ENCODE data around the gene MRPS7. TPM values are rescaled to one million over a fixed set of nuclear protein-coding genes. Genes with fewer than 3 reads are reported as not detected.
"Not testable (repeated sequence)": the region's sequence is repeated elsewhere in the genome, so short reads cannot be mapped to it uniquely, and the experiment has no call there.

The MRPS7 gene
- total RNA-seq, 2 donors from 2014 or later = 42.8 to 43.0 TPM

- no peaks in the 10 kb centered on the region for H3K27me3 Mint-ChIP-seq (ENCODE audit: low read depth)
- peak overlapping the region; percentile 79 to 80 for H3K4me3 Mint-ChIP-seq
- no peaks in the 10 kb centered on the region for H3K9me3 Mint-ChIP-seq
- ATAC-seq (replicated peaks in 1 of 2) = peak; percentile 98 to 99
- peaks cover 0 to 10% of the 10 kb centered on the region in 2 donors for H3K36me3 Mint-ChIP-seq (ENCODE audit: insufficient read depth in 2 of 2)
- peaks cover 63% of the 10 kb centered on the region for H3K4me1 Mint-ChIP-seq (ENCODE audit: low read depth)
- H3K27ac Mint-ChIP-seq = peak overlapping the region; percentile 93
- peak; percentile 76 to 84 for DNase-seq
Observed at GRCh38 chr17:75250009-75250471, 11.6 kb upstream of the MRPS7 start.

GRCh38 chr17:75252039-75252816, 9.5 kb upstream of the MRPS7 start:
- Mint-ChIP-seq H3K9me3 (no peaks in the 10 kb centered on the region), H3K4me1 (ENCODE audit: low read depth) (peaks cover 79% of the 10 kb centered on the region), H3K27ac (peak overlapping the region; percentile 96), H3K4me3 (peak overlapping the region; percentile 69), H3K27me3 (ENCODE audit: low read depth) (no peaks in the 10 kb centered on the region), H3K36me3 (ENCODE audit: insufficient read depth in 2 of 2) (no peaks in the 10 kb centered on the region)
- ATAC-seq (replicated peaks in 1 of 2) = no peak
- no peak for DNase-seq

GRCh38 chr17:75255954-75256698, 5.6 kb upstream of the MRPS7 start:
- ATAC-seq (replicated peaks in 1 of 2); DNase-seq; H3K27me3 Mint-ChIP-seq (ENCODE audit: low read depth); H3K9me3 Mint-ChIP-seq; H3K4me3 Mint-ChIP-seq; H3K36me3 Mint-ChIP-seq (ENCODE audit: insufficient read depth in 2 of 2): not testable (repeated sequence)
- peak overlapping the region; percentile 19 for H3K27ac Mint-ChIP-seq
- peaks cover 81% of the 10 kb centered on the region for H3K4me1 Mint-ChIP-seq (ENCODE audit: low read depth)

- not testable (repeated sequence) for H3K36me3 Mint-ChIP-seq (ENCODE audit: insufficient read depth in 2 of 2); H3K27me3 Mint-ChIP-seq (ENCODE audit: low read depth); H3K9me3 Mint-ChIP-seq; DNase-seq; ATAC-seq (replicated peaks in 1 of 2)
- Mint-ChIP-seq H3K4me3 (peak overlapping the region in 1 of 2 donors; percentile 12), H3K4me1 (ENCODE audit: low read depth) (peaks cover 73% of the 10 kb centered on the region), H3K27ac (peak overlapping the region; percentile 4)
Observed at GRCh38 chr17:75257228-75257627, 4.5 kb upstream of the MRPS7 start.

GRCh38 chr17:75260641-75261335, 891 bp upstream of the MRPS7 start:
- peaks cover 6 to 10% of the 10 kb centered on the region in 2 donors for H3K36me3 Mint-ChIP-seq (ENCODE audit: insufficient read depth in 2 of 2)
- DNase-seq = no peak
- peak overlapping the region; percentile 100 for H3K27ac Mint-ChIP-seq
- H3K4me3 Mint-ChIP-seq = peak overlapping the region; percentile 91 to 92
- peak; percentile 58 to 65 for ATAC-seq (replicated peaks in 1 of 2)
- H3K9me3 Mint-ChIP-seq = no peaks in the 10 kb centered on the region
- peaks cover 67% of the 10 kb centered on the region for H3K4me1 Mint-ChIP-seq (ENCODE audit: low read depth)
- H3K27me3 Mint-ChIP-seq (ENCODE audit: low read depth) = no peaks in the 10 kb centered on the region

DNA sequence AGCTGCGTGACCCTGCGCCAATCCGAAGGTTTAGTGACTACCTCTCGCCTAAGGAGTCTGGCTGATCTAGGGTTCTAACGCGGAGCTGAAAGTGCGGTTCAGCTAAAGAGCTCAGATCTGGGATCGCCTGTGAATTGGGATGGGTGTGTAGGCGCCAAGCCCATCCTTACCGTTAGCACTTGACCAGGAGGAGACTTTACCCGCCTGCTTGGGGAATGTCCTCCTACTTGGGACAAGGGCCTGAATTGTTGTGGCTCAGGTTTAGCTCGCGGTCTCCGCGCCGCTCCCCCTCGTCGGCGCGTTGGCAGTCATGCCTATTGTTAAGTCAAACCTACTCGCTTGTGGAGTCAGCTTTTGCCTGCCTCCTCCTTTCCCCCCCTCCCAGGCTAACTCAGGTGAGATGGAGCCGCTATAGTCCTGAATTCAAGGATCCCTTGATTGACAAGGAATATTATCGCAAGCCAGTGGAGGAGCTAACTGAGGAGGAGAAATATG, 480 bp downstream of the MRPS7 start:
- ATAC-seq (replicated peaks in 1 of 2) = peak in 1 of 2 donors; percentile 14
- peak overlapping the region; percentile 100 for H3K27ac Mint-ChIP-seq
- H3K4me3 Mint-ChIP-seq = peak overlapping the region; percentile 91 to 92
- H3K9me3 Mint-ChIP-seq = no peaks in the 10 kb centered on the region
- peak in 1 of 2 donors; percentile 18 for DNase-seq
- H3K4me1 Mint-ChIP-seq (ENCODE audit: low read depth) = peaks cover 53% of the 10 kb centered on the region
- no peaks in the 10 kb centered on the region for H3K27me3 Mint-ChIP-seq (ENCODE audit: low read depth)
- peaks cover 6 to 11% of the 10 kb centered on the region in 2 donors for H3K36me3 Mint-ChIP-seq (ENCODE audit: insufficient read depth in 2 of 2)

DNA sequence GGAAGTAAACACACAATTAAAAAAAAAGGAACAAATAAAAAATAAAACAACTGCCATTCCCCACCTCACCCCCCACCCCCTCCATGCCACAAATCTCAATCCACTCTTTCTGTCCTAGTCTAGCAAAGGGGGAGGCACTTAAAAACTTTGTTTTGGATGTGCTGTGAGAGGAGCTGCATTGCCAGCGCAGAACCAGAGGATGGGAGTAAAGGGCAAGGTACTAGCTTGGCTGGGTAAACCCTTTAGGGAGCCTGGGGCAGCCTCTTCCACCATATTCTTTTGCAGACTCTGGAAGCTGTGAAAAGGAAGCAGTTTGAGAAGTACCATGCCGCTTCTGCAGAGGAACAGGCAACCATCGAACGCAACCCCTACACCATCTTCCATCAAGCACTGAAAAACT, 1.4 kb downstream of the MRPS7 start:
- Mint-ChIP-seq H3K4me1 (ENCODE audit: low read depth) (peaks cover 44% of the 10 kb centered on the region), H3K27ac (peak overlapping the region; percentile 100), H3K4me3 (peak overlapping the region; percentile 91 to 92), H3K9me3 (no peaks in the 10 kb centered on the region), H3K27me3 (ENCODE audit: low read depth) (no peaks in the 10 kb centered on the region), H3K36me3 (ENCODE audit: insufficient read depth in 2 of 2) (peaks cover 6 to 11% of the 10 kb centered on the region in 2 donors)
- no peak for DNase-seq
- no peak for ATAC-seq (replicated peaks in 1 of 2)

DNA sequence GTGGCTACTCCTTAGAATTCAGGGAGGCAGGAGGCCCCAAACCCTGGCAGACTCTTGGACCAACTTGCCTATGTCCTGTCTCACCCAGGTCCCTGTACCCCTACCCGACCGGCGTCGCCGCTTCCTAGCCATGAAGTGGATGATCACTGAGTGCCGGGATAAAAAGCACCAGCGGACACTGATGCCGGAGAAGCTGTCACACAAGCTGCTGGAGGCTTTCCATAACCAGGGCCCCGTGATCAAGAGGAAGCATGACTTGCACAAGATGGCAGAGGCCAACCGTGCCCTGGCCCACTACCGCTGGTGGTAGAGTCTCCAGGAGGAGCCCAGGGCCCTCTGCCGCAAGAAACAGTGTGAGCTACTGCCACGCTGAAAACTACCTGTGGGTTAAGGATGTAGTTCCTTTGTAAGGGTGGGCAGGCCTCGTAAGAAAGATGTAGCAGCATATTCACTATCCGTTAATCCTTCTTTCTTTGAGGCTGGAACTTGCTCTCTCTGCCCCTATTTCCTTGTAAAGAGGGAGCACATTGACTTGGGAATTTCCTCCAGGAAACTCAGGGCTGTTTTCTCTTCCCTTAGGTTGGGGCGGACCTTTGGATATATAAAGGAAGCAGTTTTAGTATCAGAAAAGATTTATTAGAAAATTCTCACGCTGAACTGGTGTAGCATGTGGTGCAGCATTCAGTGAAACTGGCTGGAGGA, 4.1 kb downstream of the MRPS7 start:
- ATAC-seq (replicated peaks in 1 of 2) = no peak
- DNase-seq = no peak
- no peak overlapping the region for H3K27ac Mint-ChIP-seq
- H3K27me3 Mint-ChIP-seq (ENCODE audit: low read depth) = no peaks in the 10 kb centered on the region
- no peaks in the 10 kb centered on the region for H3K9me3 Mint-ChIP-seq
- peaks cover 33% of the 10 kb centered on the region for H3K4me1 Mint-ChIP-seq (ENCODE audit: low read depth)
- peaks cover 6 to 9% of the 10 kb centered on the region in 2 donors for H3K36me3 Mint-ChIP-seq (ENCODE audit: insufficient read depth in 2 of 2)
- H3K4me3 Mint-ChIP-seq = no peak overlapping the region

DNA sequence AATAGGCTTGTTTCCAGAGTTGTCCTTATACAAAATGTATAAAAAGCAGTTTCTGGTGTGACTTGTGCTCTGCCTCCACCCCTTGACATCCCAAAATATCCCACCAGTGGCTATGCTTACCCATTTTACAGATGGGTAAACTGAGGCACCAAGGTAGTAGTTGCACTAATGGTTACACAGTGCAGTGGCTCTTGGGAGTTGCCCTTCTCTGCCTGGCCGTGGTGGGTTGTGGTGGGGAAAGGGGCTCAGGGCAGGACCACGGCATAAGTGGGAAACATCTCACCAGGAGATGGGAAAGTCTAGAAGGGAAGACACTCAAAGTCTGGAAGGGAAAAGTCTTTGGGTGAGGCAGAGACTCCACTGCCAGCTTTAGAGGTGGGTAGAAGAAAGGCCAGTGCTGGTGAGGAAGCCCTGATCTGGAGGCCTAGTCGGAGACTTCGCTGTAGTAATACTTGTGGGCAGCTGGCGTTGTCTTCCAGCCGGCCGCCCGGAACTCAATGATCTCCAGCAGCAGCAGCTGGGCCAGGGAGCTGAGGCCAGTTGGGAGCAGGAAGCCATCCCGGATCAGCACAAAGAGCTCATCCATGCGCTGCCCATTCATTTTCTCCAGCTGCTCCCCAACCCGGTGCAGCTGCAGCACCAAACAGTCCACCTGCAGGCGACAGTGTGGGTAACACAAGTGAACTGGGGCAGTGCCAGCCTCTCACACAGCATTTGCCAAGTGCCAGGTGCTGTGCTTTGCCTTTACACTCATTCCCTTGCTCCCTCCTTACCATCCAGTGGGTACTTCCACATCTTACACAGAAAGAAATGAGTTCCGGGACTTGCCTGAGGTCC, 4.9 kb downstream of the MRPS7 start:
- Mint-ChIP-seq H3K4me1 (ENCODE audit: low read depth) (peaks cover 33% of the 10 kb centered on the region), H3K36me3 (ENCODE audit: insufficient read depth in 2 of 2) (peaks cover 4 to 9% of the 10 kb centered on the region in 2 donors), H3K9me3 (no peaks in the 10 kb centered on the region), H3K4me3 (no peak overlapping the region), H3K27me3 (ENCODE audit: low read depth) (no peaks in the 10 kb centered on the region), H3K27ac (no peak overlapping the region)
- ATAC-seq (replicated peaks in 1 of 2) (no peak), DNase-seq (no peak)

- Mint-ChIP-seq H3K9me3 (no peaks in the 10 kb centered on the region), H3K4me1 (ENCODE audit: low read depth) (peaks cover 32% of the 10 kb centered on the region), H3K27me3 (ENCODE audit: low read depth) (no peaks in the 10 kb centered on the region), H3K27ac (no peak overlapping the region), H3K4me3 (no peak overlapping the region), H3K36me3 (ENCODE audit: insufficient read depth in 2 of 2) (peaks cover 2 to 9% of the 10 kb centered on the region in 2 donors)
- DNase-seq (no peak), ATAC-seq (replicated peaks in 1 of 2) (no peak)
Observed at GRCh38 chr17:75267153-75267410, 5.4 kb downstream of the MRPS7 start.

DNA sequence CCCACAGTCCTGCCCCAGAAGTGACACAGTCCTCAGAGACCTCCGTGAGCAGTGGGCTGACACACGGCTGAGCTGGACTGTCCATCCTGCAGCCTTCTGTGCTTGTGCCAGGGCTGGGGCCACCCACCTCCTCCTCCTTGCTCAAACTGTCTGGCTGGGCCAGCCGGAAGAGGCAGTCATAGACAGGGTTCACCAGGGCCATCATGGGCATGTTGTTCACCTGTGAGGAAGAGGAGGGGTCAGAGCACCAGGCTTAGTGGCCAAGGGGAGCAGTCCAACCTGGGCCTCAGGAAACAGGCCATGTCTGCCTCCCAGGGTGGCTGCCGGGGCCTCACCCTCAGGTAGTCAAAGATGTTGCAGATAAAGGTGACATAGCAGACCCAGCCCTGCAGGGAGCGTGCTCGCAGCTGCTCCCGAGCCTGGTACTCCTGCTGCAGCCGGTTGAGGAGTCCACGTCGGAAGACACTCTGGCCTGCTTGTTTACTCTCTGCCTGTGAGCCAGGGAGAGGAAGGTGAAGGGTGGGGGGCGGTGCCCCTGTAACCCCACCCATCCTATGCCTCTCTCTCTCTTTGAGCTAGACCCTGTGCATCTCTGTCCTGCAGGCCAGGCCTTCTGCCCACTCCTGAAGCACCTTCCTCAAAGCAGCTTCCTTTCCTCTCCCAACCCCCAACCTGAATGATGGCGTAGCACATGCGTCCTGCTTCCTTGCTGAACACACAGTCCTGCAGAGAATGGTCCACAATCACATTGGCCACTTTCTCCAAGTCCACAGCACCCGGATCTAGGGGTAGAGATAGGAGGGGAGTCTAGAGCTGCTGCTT, 5.9 kb downstream of the MRPS7 start:
- no peaks in the 10 kb centered on the region for H3K27me3 Mint-ChIP-seq (ENCODE audit: low read depth)
- H3K36me3 Mint-ChIP-seq (ENCODE audit: insufficient read depth in 2 of 2) = peaks cover 0 to 9% of the 10 kb centered on the region in 2 donors
- H3K4me3 Mint-ChIP-seq = no peak overlapping the region

More for the DNA sequence above, 5.9 kb downstream of the MRPS7 start:
- DNase-seq (no peak), ATAC-seq (replicated peaks in 1 of 2) (no peak)
- Mint-ChIP-seq H3K27ac (peak overlapping the region; percentile 20), H3K9me3 (no peaks in the 10 kb centered on the region), H3K4me1 (ENCODE audit: low read depth) (peaks cover 31% of the 10 kb centered on the region)

Measured in activated T-cell treated with anti-CD3 and anti-CD28 coated beads, Interleukin-2, amount 50 U/mL, for 72 hours (primary cell).